Liver (tissue), 9 donors: ENCODE measurements around the gene MMS22L. TPM values are rescaled to one million over a fixed set of nuclear protein-coding genes. Genes with fewer than 3 reads are reported as not detected.

Experiments used
- DNase-seq: peaks from one replicate; pipeline ENCODE4 v3.0.0-alpha.2; 2017; ENCODE audit warnings: low spot score
- H3K27ac ChIP-seq, 2 donors: one replicate each; pipeline ENCODE4 v1.7.0; 2013; ENCODE audit warnings: inconsistent platforms in 2 of 2, low read length in 2 of 2, control low read depth in 1 of 2, low read depth in 1 of 2, mild to moderate bottlenecking in 1 of 2
- H3K27me3 ChIP-seq, 4 donors: one replicate each; pipeline versions ENCODE4 v1.6.1 to v1.7.0; 2013; ENCODE audit warnings: low read length in 3 of 4, inconsistent platforms in 1 of 4, mild to moderate bottlenecking in 1 of 4, moderate library complexity in 1 of 4; ENCODE audit not compliant: control insufficient read depth in 4 of 4, insufficient read depth in 4 of 4
- H3K36me3 ChIP-seq, 4 donors: one replicate each; pipeline versions ENCODE4 v1.6.1 to v1.7.0; 2013; ENCODE audit warnings: low read length in 3 of 4, mild to moderate bottlenecking in 3 of 4, low read depth in 1 of 4, moderate library complexity in 1 of 4; ENCODE audit not compliant: control insufficient read depth in 4 of 4, insufficient read depth in 3 of 4
- H3K4me1 ChIP-seq, 4 donors: one replicate each; pipeline versions ENCODE4 v1.6.1 to v1.7.0; 2013; ENCODE audit warnings: low read length in 3 of 4, mild to moderate bottlenecking in 3 of 4, moderate library complexity in 1 of 4; ENCODE audit not compliant: control insufficient read depth in 4 of 4, insufficient read depth in 4 of 4
- H3K4me3 ChIP-seq, 3 donors: one replicate each; pipeline versions ENCODE4 v1.6.1 to v1.7.0; 2013; ENCODE audit warnings: low read length in 3 of 3, control low read depth in 1 of 3, low read depth in 1 of 3, mild to moderate bottlenecking in 1 of 3
- H3K9ac ChIP-seq, 2 donors: one replicate each; pipeline ENCODE4 v1.7.0; 2013; ENCODE audit warnings: low read length in 2 of 2, mild to moderate bottlenecking in 2 of 2, moderate library complexity in 2 of 2, control low read depth in 1 of 2, low read depth in 1 of 2
- H3K9me3 ChIP-seq, 4 donors: one replicate each; pipeline versions ENCODE4 v1.6.1 to v1.7.0; 2013; ENCODE audit warnings: low read length in 3 of 4; ENCODE audit not compliant: control insufficient read depth in 4 of 4
- ATF3 ChIP-seq: IDR thresholded peaks from 2 replicates; pipeline ENCODE4 v1.6.1; 2016; ENCODE audit warnings: antibody characterized with exemption
- EGR1 ChIP-seq, 2 donors: IDR thresholded peaks; 2 replicates each; pipeline ENCODE4 v1.6.1; 2016 to 2018; ENCODE audit warnings: antibody characterized with exemption in 2 of 2, low read depth in 2 of 2
- FOXA1 ChIP-seq: IDR thresholded peaks from 2 replicates; pipeline ENCODE4 v1.6.1; 2016; ENCODE audit warnings: antibody characterized with exemption
- FOXA2 ChIP-seq: IDR thresholded peaks from 2 replicates; pipeline ENCODE4 v1.6.1; 2016; ENCODE audit warnings: antibody characterized with exemption
- GABPA ChIP-seq, 2 donors: IDR thresholded peaks in 1 of 2; conservative IDR thresholded peaks in 1 of 2; 2 replicates each; pipeline ENCODE4 v1.6.1; 2016; ENCODE audit warnings: antibody characterized with exemption in 2 of 2, mild to moderate bottlenecking in 1 of 2, moderate library complexity in 1 of 2
- HNF4A ChIP-seq, 2 donors: conservative IDR thresholded peaks; 2 replicates each; pipeline ENCODE4 v1.6.1; 2016; ENCODE audit warnings: antibody characterized with exemption in 2 of 2, mild to moderate bottlenecking in 2 of 2
- HNF4G ChIP-seq: IDR thresholded peaks from 2 replicates; pipeline ENCODE4 v1.6.1; 2016; ENCODE audit warnings: antibody characterized with exemption
- JUND ChIP-seq, 2 donors: IDR thresholded peaks; 2 replicates each; pipeline ENCODE4 v1.6.1; 2016; ENCODE audit warnings: antibody characterized with exemption in 2 of 2
- NR2F2 ChIP-seq: IDR thresholded peaks from 2 replicates; pipeline ENCODE4 v1.6.1; 2016; ENCODE audit warnings: antibody characterized with exemption
- RAD21 ChIP-seq, 2 donors: IDR thresholded peaks; 2 replicates each; pipeline ENCODE4 v1.6.1; 2016; ENCODE audit warnings: antibody characterized with exemption in 2 of 2, mild to moderate bottlenecking in 2 of 2
- RXRA ChIP-seq, 2 donors: IDR thresholded peaks; 2 replicates each; pipeline ENCODE4 v1.6.1; 2017 to 2018; ENCODE audit warnings: antibody characterized with exemption in 2 of 2, mild to moderate bottlenecking in 1 of 2
- SP1 ChIP-seq: IDR thresholded peaks from 2 replicates; pipeline ENCODE4 v1.6.1; 2018; ENCODE audit warnings: antibody characterized with exemption, mild to moderate bottlenecking
- TAF1 ChIP-seq: conservative IDR thresholded peaks from 2 replicates; pipeline ENCODE4 v1.6.1; 2016; ENCODE audit warnings: antibody characterized with exemption, mild to moderate bottlenecking
- YY1 ChIP-seq: IDR thresholded peaks from 2 replicates; pipeline ENCODE4 v1.6.1; 2016; ENCODE audit warnings: antibody characterized with exemption, mild to moderate bottlenecking
- ZBTB33 ChIP-seq: IDR thresholded peaks from 2 replicates; pipeline ENCODE4 v1.6.1; 2016; ENCODE audit warnings: antibody characterized with exemption
- polyA plus RNA-seq, 2 donors: library from polyadenylated mRNA; stranded (reverse) in 1 of 2; unstranded in 1 of 2; fragments of 200-250 nt in 1 of 2; fragments of >200 nt in 1 of 2; fragmentation: Nextera tagmentation in 1 of 2; extraction: Ambion mirVana in 1 of 2; gene quantifications; one replicate each; pipeline versions ENCODE4 v1.2.1 to v1.2.3, GENCODE V29; 2013 to 2015
- total RNA-seq, 2 donors: library from RNA; depleted of rRNA; stranded (reverse); fragments of >200 nt; gene quantifications; one replicate each; pipeline ENCODE4 v1.2.3, GENCODE V29; 2014
- TF ChIP-seq, protein P1 (sequence below): IDR thresholded peaks from 2 replicates; pipeline ENCODE4 v1.6.1; 2016; ENCODE audit warnings: antibody characterized with exemption
- TF ChIP-seq, protein P2 (sequence below): fragments of 150-350 bp; IDR thresholded peaks from 2 replicates; pipeline ENCODE4 v1.5.1; 2017; ENCODE audit warnings: improper control_type of control experiment, low read depth, low read length; ENCODE audit not compliant: missing input control
- TF ChIP-seq, protein P3 (sequence below): IDR thresholded peaks from 2 replicates; pipeline ENCODE4 v1.6.1; 2016; ENCODE audit warnings: antibody characterized with exemption, mild to moderate bottlenecking
- donor health status: healthy.
- donor health status: healthy.
- donor health status: healthy.
- donor health status: healthy.
- donor health status: healthy.

MMS22L gene
- total and polyA plus RNA-seq, 4 donors, result 0.32 to 14.9 (median 2.6) TPM

- no peak overlapping the region for H3K27ac ChIP-seq
- TF ChIP-seq, protein P1, sequence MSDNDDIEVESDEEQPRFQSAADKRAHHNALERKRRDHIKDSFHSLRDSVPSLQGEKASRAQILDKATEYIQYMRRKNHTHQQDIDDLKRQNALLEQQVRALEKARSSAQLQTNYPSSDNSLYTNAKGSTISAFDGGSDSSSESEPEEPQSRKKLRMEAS, result no peak
- TF ChIP-seq FOXA2 (no peak), EGR1 (IDR thresholded peaks at IDR 0.05; ENCODE audit: low read depth in 2 of 2) (no peak), NR2F2 (no peak), ZBTB33 (no peak), JUND (IDR thresholded peaks at IDR 0.05) (no peak), RXRA (IDR thresholded peaks at IDR 0.05) (no peak), RAD21 (IDR thresholded peaks at IDR 0.05) (no peak), HNF4G (no peak), GABPA (IDR thresholded peaks at IDR 0.05 in 1 of 2, conservative IDR thresholded peaks at IDR 0.05 in 1 of 2) (no peak), ATF3 (no peak), HNF4A (conservative IDR thresholded peaks at IDR 0.05) (no peak), YY1 (no peak), SP1 (no peak), TAF1 (no peak), FOXA1 (no peak)
- TF ChIP-seq, protein P2, sequence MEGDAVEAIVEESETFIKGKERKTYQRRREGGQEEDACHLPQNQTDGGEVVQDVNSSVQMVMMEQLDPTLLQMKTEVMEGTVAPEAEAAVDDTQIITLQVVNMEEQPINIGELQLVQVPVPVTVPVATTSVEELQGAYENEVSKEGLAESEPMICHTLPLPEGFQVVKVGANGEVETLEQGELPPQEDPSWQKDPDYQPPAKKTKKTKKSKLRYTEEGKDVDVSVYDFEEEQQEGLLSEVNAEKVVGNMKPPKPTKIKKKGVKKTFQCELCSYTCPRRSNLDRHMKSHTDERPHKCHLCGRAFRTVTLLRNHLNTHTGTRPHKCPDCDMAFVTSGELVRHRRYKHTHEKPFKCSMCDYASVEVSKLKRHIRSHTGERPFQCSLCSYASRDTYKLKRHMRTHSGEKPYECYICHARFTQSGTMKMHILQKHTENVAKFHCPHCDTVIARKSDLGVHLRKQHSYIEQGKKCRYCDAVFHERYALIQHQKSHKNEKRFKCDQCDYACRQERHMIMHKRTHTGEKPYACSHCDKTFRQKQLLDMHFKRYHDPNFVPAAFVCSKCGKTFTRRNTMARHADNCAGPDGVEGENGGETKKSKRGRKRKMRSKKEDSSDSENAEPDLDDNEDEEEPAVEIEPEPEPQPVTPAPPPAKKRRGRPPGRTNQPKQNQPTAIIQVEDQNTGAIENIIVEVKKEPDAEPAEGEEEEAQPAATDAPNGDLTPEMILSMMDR, result no peak
- TF ChIP-seq, protein P3, sequence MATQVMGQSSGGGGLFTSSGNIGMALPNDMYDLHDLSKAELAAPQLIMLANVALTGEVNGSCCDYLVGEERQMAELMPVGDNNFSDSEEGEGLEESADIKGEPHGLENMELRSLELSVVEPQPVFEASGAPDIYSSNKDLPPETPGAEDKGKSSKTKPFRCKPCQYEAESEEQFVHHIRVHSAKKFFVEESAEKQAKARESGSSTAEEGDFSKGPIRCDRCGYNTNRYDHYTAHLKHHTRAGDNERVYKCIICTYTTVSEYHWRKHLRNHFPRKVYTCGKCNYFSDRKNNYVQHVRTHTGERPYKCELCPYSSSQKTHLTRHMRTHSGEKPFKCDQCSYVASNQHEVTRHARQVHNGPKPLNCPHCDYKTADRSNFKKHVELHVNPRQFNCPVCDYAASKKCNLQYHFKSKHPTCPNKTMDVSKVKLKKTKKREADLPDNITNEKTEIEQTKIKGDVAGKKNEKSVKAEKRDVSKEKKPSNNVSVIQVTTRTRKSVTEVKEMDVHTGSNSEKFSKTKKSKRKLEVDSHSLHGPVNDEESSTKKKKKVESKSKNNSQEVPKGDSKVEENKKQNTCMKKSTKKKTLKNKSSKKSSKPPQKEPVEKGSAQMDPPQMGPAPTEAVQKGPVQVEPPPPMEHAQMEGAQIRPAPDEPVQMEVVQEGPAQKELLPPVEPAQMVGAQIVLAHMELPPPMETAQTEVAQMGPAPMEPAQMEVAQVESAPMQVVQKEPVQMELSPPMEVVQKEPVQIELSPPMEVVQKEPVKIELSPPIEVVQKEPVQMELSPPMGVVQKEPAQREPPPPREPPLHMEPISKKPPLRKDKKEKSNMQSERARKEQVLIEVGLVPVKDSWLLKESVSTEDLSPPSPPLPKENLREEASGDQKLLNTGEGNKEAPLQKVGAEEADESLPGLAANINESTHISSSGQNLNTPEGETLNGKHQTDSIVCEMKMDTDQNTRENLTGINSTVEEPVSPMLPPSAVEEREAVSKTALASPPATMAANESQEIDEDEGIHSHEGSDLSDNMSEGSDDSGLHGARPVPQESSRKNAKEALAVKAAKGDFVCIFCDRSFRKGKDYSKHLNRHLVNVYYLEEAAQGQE, result no peak
- H3K9me3 ChIP-seq, result no peaks in the 10 kb centered on the region
- no peak overlapping the region for H3K9ac ChIP-seq
- H3K27me3 ChIP-seq, result no peaks in the 10 kb centered on the region
- no peak overlapping the region for H3K4me3 ChIP-seq
- H3K4me1 ChIP-seq, result no peaks in the 10 kb centered on the region
- no peak for DNase-seq
- H3K36me3 ChIP-seq, result no peaks in the 10 kb centered on the region
Measured at GRCh38 chr6:97187951-97188350, 95.1 kb downstream of the MMS22L start.
